Activated CD8-positive, alpha-beta memory T cell treated with anti-CD3 and anti-CD28 coated beads for 36 hours (primary cell): ENCODE measurements around the gene MYF6. TPM values are rescaled to one million over a fixed set of nuclear protein-coding genes. Genes with fewer than 3 reads are reported as not detected.
"Not testable (repeated sequence)": the region's sequence is repeated elsewhere in the genome, so short reads cannot be mapped to it uniquely, and the experiment has no call there.

Experiments used
- CTCF ChIA-PET: fragments of 350-600 bp; sonication (Branson Sonifier 250); formaldehyde crosslinking; loops from one replicate; lab custom pipeline; 2021; ENCODE audit warnings: antibody characterized with exemption; lab: Charles Lee
- POLR2A ChIA-PET: fragments of 350-600 bp; sonication (Branson Sonifier 250); formaldehyde crosslinking; loops from one replicate; lab custom pipeline; 2021; ENCODE audit warnings: antibody characterized with exemption; lab: Charles Lee
- total RNA-seq, 2 experiments: library from RNA; stranded (reverse); gene quantifications; one replicate each; pipeline ENCODE4 v1.2.3, GENCODE V29; 2021

The MYF6 gene
- not detected for total RNA-seq

DNA sequence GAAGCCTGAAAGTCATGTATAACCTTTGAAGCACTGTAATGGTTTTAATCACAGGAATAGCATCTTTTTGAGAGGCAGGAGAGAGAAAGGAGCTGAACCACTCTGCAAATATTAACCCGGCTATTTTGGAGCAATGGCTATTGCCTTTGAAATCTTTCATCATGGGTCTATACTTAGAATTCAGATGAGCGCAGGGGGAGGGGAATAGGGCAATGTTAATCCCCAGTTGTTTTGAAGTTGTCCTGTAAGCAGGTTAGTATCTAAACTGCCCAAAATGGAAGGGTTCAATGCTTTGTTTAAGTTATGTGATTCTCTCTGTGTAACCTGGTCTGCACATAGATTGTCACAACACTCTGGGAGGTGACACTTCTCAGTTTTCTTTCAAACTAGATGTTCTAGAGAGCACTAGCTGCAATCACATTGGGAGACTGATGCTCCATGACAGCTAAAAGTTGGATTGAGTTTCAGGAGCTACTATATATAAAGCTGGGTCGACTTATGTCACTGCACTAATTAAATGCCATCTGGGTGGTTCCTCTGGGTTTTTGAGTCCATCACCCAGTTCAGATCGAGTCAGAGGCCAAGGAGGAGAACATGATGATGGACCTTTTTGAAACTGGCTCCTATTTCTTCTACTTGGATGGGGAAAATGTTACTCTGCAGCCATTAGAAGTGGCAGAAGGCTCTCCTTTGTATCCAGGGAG is at the start of gene MYF6:
Gene MYF6, plus strand, starts transcription at position 509 of the 704 bp plus-strand sequence. Its CDS starts 86 bp downstream, at position 595.
- POLR2A ChIA-PET, result no interaction called here
- CTCF ChIA-PET, result no interaction called here

DNA sequence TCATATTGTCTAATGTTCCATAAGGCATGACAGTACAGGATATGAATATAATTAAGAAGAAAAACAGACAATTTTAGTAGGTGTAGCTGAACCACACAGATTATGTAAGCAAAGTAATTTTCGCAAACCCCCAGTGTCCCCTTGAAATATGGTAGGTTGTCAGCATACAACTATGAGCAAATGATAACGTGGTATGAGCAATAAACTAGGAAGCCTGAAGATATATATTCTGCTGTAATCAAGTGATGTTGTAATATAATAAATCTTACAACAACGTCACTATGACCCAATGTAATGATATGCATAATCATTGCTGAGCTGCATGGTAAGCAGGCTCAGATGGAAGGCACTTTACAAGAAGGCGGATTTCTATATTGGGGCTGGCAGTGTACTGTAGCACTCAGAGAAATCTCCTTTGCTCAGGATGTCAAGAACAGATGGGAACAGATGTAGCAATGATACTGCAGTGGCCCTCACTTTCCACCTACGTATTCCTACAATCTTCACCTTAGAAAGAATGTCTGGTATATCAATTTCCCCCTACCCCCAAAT is 47.8 kb upstream of the MYF6 start:
- ChIA-PET POLR2A (no interaction called here), CTCF (no interaction called here)

DNA sequence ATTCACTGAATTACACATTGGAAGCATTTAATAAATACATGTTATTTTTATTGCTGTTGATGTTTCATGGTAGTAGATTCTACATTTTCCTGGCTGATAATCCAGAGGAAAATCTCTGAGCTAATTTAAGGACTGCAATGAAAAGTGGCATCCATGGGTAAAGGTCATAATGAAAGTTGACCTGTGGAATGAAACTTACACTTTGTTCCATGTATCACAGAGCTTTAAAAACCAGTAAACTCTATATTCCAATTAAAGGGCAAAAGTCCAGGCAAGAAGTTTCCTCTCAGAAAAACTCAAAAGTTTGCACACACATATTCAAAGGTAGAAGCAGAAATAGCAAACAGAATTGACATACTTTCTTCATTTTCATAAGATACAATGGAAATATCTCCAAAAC is 44.8 kb upstream of the MYF6 start:
- CTCF ChIA-PET, result no interaction called here
- POLR2A ChIA-PET, result no interaction called here

DNA sequence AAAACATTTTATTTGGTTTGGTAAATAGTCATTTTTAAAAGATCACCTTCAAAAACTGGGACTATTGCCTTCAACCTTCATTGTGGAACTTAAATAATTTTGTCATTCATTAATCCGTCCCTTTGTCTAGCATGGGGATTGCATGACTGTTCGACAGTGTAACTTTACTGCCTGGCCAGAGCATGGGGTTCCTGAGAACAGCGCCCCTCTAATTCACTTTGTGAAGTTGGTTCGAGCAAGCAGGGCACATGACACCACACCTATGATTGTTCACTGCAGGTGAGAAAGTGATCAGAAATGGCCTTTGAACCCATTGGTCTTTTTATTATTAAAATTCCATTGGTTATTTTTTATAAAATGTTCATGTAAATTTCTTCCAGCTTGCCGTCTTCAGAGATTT is 37.2 kb upstream of the MYF6 start:
- POLR2A ChIA-PET, result no interaction called here
- CTCF ChIA-PET, result no interaction called here

DNA sequence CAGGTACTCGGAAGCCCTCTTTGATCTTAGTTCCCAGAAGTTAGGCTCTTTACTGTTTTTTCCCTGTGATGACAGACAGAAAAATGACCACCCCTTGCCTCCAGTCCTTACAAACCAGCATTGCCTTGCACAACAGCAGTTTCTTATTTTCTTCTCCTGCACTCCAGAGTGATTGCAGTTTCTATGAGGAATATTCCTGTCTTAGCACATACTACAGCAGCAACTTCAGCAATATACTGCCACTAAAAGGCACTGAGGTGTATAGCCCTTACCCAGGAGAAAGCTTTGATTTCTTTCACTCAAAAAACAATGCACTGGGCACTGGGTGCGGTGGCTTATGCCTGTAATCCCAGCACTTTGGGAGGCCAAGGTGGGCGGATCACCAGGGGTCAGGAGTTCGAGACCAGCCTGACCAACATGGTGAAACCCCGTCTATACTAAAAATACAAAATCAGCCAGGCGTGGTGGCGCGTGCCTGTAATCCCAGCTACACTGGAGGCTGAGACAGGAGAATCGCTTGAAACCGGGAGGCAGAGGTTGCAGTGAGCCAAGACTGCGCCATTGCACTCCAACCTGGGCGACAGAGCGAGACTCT is 31.3 kb upstream of the MYF6 start:
- CTCF ChIA-PET, result not testable (repeated sequence)

DNA sequence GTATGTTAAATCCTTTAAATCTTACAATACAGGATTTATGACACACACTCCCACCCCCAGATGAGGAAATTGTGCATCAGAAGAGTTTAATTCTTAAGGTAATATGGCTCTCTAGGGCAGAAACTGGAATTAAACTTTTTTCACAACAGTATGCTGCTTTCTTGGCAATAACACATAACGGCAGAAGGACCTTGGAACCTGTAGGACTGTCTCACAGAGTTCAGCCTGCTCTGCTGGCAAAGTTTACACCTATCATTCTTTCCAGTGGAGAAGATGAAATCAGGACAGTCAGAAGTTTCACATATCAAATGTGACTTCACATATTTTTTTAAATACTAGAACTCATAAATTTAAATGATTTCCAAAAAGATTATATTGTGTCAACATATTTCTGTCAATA is 30.6 kb upstream of the MYF6 start:
- POLR2A ChIA-PET, result no interaction called here

More for the DNA sequence above, 31.3 kb upstream of the MYF6 start:
- POLR2A ChIA-PET, result not testable (repeated sequence)

DNA sequence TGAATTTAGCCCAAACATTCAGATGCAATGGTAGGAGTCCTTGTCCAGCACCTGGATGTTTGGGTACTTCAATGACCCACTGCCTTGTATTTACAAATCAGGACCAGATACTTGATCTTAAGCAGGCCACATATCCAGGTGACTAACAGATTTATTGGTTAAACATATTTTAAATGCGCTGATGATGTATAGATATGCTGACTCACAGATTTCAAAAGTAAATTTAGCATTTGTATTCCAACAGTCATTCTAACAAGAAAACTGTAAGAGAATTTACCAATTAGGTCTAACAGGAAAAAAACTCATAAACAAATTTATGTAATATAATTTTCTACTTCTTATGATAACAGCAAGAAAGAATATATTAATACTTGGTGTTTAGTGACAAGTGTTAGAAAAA is 29.4 kb upstream of the MYF6 start:
- POLR2A ChIA-PET, result no interaction called here
- CTCF ChIA-PET, result no interaction called here

More for the DNA sequence above, 30.6 kb upstream of the MYF6 start:
- CTCF ChIA-PET, result no interaction called here

DNA sequence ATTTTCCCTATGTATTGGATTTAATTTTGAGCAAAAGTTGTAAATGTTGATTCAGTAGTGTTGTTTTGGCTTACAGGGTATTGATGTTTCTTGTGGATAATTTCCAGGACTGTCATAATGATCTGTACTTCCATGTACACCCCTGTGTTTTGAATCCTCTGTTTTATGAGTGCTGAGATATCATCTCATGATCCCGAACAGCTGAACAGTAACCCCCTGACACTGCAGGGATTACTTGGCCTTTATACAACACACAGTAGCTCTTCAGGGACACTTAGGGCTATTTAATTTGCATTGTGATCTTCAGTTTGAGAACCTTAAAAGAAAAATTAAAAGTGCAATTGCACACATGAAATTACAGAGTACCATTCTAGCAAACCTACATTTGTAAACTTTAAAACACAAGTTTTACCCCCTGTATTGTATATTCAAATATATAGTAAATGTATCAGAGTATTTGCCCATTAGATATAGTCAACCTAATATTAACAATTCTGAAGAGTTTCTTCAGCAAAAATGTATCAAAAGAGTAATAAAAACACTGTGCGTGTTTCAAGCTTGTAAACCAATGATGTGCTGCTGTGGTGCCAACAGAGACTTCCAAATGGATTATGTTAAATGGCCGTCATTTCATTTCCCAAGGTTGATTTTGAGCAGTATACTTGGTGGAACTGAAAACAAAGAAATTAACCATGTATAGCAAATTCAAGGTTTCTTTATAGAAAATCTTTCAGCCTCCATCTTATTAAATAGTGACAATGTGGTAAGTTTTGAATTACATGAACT is 27.9 kb upstream of the MYF6 start:
- ChIA-PET POLR2A (no interaction called here), CTCF (no interaction called here)

DNA sequence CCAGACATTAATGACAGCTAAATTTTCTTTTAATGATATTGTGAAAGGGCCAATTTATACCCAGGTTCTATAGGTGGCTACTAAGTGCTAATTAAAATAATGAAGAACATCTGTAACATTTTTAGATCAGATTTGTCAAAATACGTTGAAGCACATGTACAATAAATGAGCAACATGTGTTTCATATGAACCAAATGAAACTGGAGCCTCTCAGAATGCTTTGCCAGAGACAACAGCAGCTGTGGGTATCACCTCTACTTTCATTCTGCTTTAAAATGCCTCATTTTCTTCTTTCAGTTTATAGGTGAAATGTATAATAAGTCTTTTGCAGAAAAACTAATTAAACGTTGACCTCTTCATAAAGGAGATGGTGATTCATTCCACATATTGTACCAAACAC is 26.1 kb upstream of the MYF6 start:
- ChIA-PET POLR2A (no interaction called here), CTCF (no interaction called here)

DNA sequence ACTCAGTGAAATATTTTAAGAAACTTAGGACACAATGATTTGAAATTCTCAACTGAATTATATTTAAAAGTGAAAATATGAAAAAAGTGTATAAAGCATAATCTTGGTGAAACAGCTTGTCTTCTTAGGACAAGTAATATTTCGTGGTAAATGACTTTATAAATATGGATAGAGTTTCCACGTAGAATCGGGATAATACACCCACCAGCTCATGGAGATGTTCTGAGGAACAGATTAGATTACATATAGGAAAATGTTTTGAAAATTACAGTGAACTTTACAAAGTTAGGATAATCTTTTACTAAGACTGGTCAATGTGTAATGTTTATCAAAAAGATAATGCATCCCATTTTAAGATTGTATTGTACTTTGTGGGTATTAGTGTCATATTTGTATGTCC is 25.6 kb upstream of the MYF6 start:
- ChIA-PET POLR2A (no interaction called here), CTCF (no interaction called here)

DNA sequence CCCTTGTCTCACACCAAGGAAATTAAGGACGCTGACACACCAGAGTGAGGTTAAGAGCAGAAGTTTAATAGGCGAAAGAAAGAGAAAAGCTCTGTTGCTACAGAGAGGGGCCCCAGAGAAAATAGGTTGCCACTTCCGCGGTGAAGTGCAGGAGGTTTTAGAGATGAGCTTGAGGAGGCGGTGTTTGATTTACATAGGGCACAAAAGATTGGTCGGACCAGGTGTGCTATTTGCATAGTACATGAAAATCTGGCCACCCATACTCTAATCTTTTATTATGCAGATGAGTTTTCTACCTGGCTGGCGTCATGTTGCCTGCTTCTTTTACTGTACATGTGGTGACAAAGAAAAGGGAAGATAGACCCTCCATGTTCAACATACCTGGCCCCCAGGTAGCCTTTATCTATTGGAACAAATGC is 23.3 kb upstream of the MYF6 start:
- ChIA-PET CTCF (no interaction called here), POLR2A (no interaction called here)

DNA sequence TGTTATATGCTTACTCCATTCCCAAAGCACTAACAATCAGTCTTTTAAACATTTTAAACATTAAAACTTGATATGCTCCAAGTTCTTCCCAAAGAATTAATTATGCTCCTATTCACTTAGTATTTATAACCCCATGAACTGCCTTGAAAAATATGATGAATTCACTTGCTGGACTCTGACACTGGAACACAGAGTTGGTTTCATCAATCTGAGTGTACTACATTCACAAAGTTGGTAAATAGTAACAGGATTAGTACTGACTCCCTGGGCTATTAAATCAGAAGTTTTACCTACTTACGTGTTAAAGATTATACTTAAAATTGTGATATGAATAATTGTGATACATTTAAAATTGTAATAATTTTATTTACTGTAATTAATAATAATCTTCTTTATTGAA is 17.3 kb upstream of the MYF6 start:
- CTCF ChIA-PET, result no interaction called here
- POLR2A ChIA-PET, result no interaction called here

DNA sequence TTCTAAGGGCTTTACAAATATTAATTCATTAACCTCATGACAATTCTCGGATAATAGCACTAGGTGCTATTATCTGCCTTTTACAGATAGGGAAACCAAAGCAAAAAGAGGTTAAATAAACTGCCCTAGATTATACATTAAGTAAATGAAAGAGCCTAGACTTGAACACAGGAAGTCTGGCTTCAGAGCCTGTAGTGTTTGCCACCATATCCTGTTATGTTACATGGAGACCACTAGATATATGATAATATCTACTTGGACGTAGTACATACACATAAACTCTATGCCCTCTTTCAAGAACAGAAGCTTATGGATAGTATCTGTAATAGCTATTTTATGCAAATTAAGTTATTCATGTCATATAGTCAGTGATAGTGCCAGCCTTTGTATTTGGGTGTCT is 16.9 kb upstream of the MYF6 start:
- CTCF ChIA-PET, result no interaction called here
- POLR2A ChIA-PET, result no interaction called here

DNA sequence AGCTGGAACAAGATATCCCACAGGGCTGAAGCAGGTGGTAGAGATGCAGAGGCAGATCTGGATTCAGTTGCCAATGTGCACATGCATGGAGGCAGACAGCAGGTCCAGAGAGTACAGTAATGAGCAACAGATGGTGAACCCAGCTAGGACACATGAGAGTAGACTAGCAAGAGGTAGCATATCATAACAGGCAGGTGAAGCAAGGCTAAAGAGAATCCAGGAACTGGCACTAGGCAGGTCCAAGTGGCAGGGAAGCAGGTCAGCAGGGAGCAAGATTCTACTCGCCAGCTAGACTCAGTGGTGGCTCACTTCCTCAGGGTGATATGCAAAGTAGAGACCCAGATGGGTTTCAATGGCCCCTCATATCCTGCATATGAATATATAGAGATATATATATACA is 15.3 kb upstream of the MYF6 start:
- CTCF ChIA-PET, result no interaction called here
- POLR2A ChIA-PET, result no interaction called here

DNA sequence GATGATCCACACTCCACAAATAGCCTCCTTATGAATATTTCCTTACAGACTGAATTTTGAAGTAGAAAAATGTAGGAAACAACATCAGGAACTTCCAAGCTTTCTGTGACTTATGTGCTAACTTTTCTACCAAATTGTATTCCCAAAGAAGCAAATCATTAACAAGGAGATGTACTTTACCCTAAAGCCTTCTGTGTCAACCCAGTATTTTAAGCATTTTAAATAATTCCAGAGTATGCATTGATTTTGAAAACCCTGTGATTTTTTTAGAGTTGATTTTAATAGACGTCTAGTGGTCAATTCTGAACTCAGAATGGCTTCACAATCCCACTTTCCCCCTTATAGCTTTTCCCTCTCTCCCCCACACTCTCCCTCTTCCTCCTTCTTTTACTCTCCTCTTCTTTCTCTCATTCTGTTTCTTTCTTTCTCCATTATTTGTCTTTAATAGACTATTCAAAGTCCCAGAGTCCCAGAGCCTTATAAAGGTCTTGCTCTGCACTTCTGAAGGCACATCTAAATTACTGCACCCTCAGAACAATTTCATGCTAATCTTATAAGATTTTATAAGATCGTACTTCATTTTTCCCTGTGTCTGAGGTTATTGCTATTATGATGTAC is 10.1 kb upstream of the MYF6 start:
- CTCF ChIA-PET, result no interaction called here
- POLR2A ChIA-PET, result no interaction called here

DNA sequence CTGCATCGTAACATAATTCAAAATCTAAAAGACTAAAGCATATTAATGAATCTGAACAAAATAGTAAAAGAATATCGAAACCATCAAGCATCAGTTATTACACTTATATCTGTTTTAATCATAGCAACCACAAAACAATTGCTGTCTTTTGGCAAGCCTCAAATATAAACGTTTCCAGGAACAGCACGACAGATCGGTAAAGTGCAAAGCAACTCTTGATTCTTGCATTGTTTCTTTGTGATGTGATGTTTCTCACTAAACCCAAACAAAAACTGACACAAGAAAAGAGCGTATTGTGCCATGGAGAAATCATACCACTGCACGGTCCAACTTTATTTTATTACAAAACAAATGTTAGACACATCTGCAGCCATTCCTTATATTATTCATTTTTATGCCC is 9.2 kb upstream of the MYF6 start:
- CTCF ChIA-PET, result no interaction called here
- POLR2A ChIA-PET, result no interaction called here

DNA sequence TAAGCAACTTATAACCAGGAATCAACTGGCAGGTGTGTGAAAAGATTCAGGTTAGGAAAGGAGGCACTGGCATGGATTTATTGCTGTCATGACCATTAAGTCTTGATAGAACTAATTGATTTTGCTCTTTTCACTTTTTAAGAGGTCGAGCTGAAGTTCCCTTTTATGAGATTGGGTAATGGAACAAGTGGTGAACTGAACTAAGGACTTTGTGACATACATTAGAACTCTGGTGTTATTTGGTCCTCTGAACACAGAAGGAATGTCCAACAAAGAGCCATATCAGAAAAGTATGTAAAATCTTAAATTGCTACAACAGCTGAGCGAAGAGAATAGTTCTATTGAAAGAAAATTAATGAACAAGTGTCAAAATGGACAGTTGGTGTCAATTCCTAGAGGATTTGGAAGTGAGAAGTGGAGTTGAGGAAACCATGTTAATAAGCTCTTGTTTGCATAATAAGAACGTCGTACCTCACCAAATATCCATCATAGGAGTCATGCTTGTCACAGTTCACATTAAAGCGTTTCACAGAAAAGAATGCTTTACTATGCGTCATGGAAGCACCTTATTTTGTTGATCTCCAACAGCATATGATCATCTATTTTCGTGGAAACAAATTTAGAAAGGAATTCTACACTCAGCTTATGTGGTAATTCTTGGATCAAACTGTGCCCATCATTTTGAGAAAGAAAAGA is 8.4 kb upstream of the MYF6 start:
- CTCF ChIA-PET, result no interaction called here
- POLR2A ChIA-PET, result no interaction called here

DNA sequence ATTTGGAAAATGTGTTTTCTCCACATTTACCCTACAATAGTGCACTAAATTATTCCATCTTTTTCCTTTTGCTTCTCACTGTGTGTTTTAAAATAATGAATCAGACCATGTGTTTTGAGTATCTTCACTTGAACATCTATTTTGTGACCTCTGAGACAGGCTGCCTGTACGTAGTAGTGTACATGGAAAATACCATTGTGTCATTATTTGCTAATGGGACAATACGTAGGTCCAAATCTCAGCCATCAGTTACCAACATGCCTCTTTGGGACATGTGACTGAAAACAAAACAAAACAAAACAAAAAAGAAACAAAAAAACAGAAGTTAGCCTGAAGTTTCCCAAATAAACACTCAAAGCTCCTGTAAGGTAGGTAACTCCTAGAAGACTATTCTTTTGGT is 7.1 kb upstream of the MYF6 start:
- ChIA-PET POLR2A (no interaction called here), CTCF (no interaction called here)

DNA sequence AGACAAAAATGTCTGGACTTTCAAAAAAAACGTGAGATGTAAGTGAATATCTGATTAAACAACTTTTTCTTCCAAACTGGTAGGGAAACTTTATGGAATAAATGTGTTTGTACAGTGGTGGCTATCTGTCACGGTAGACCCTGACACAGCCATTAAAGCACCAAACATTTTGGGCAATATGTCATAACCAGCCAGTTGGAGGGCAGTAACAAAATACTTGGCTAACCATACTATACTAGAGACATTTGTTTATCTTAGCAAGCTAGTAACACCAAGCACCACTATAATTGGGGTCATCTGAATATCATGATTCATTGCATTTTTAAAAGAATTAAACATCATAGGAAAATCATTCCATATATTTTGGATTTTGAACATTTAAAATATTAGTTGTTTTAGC is 6.0 kb upstream of the MYF6 start:
- POLR2A ChIA-PET, result no interaction called here
- CTCF ChIA-PET, result no interaction called here
